ENCODE measurements around the gene MFF. TPM values are rescaled to one million over a fixed set of nuclear protein-coding genes. Genes with fewer than 3 reads are reported as not detected.

MFF gene
- total RNA-seq, 2 donors from 2014 or later, result 93.1 to 116 TPM

GRCh38 chr2:227398684-227399670, 73.9 kb downstream of the MFF start:
- Histone ChIP-seq H3K9me3 (no peaks in the 10 kb centered on the region), H3K36me3 (no peaks in the 10 kb centered on the region), H3K27me3 (no peaks in the 10 kb centered on the region), H3K27ac (no peak overlapping the region), H3K4me3 (no peak overlapping the region), H3K4me1 (no peaks in the 10 kb centered on the region)
- DNase-seq (ENCODE audit: low spot score), result no peak
- no peak for TF ChIP-seq CTCF (IDR thresholded peaks at IDR 0.05)

- Histone ChIP-seq H3K4me3 (no peak overlapping the region), H3K27ac (no peak overlapping the region), H3K36me3 (no peaks in the 10 kb centered on the region), H3K9me3 (no peaks in the 10 kb centered on the region), H3K4me1 (peaks cover 0 to 8% of the 10 kb centered on the region in 2 donors), H3K27me3 (no peaks in the 10 kb centered on the region)
- no peak for DNase-seq (ENCODE audit: low spot score)
- TF ChIP-seq CTCF (IDR thresholded peaks at IDR 0.05), result no peak
Measured at GRCh38 chr2:227401550-227401949, 76.5 kb downstream of the MFF start.

GRCh38 chr2:227402321-227402720, 77.3 kb downstream of the MFF start:
- no peak for DNase-seq (ENCODE audit: low spot score)
- H3K27ac ChIP-seq, result no peak overlapping the region
- no peak for TF ChIP-seq CTCF (IDR thresholded peaks at IDR 0.05)

GRCh38 chr2:227402959-227403358, 77.9 kb downstream of the MFF start:
- peak; percentile 42 for DNase-seq (ENCODE audit: low spot score)
- no peaks in the 10 kb centered on the region for H3K9me3 ChIP-seq
- TF ChIP-seq CTCF (IDR thresholded peaks at IDR 0.05), result no peak
- no peaks in the 10 kb centered on the region for H3K36me3 ChIP-seq
- H3K4me1 ChIP-seq, result peaks cover 0 to 13% of the 10 kb centered on the region in 2 donors
- no peak overlapping the region for H3K27ac ChIP-seq
- H3K27me3 ChIP-seq, result no peaks in the 10 kb centered on the region
- H3K4me3 ChIP-seq, result no peak overlapping the region

More at GRCh38 chr2:227402321-227402720, 77.3 kb downstream of the MFF start:
- Histone ChIP-seq H3K27me3 (no peaks in the 10 kb centered on the region), H3K4me1 (peaks cover 0 to 13% of the 10 kb centered on the region in 2 donors), H3K36me3 (no peaks in the 10 kb centered on the region), H3K9me3 (no peaks in the 10 kb centered on the region), H3K4me3 (no peak overlapping the region)

- Histone ChIP-seq H3K27ac (no peak overlapping the region), H3K4me3 (no peak overlapping the region), H3K9me3 (no peaks in the 10 kb centered on the region), H3K27me3 (no peaks in the 10 kb centered on the region), H3K36me3 (no peaks in the 10 kb centered on the region), H3K4me1 (peaks cover 0 to 13% of the 10 kb centered on the region in 2 donors)
- TF ChIP-seq CTCF (IDR thresholded peaks at IDR 0.05), result no peak
- DNase-seq (ENCODE audit: low spot score), result no peak
Measured at GRCh38 chr2:227404585-227405271, 79.7 kb downstream of the MFF start.
